ENCODE measurements around the gene SKP1. TPM values are rescaled to one million over a fixed set of nuclear protein-coding genes. Genes with fewer than 3 reads are reported as not detected.
A peak's percentile ranks its signal among the peaks of the same experiment; 100 is the strongest.
"Not testable (repeated sequence)": the region's sequence is repeated elsewhere in the genome, so short reads cannot be mapped to it uniquely, and the experiment has no call there.

The SKP1 gene
- 100 to 1,000 TPM; 284 to 339 TPM for total RNA-seq
- total RNA-seq = 60.1 to 345 reads per million in 2 donors

- DNase-seq (peak; percentile 76 to 87 (median 76)), ATAC-seq (peak; percentile 84)
- Mint-ChIP-seq H3K27me3 (no peaks in the 10 kb centered on the region), H3K4me3 (peak within 1 kb of the TSS; percentile 97), H3K36me3 (ENCODE audit: low read depth) (peaks cover 7% of the 10 kb centered on the region), H3K27ac (peak within 1 kb of the TSS; percentile 96), H3K4me1 (peaks cover 23% of the 10 kb centered on the region)
- H3K9me3 ChIP-seq (ENCODE audit: control insufficient read depth, low read length, poor library complexity, severe bottlenecking) = no peaks in the 10 kb centered on the region
These were observed at the start of gene SKP1 for GRCh38 chr5:134176511-134177368. Gene SKP1, minus strand, starts transcription at chr5:134176950. Its CDS starts 2,928 bp downstream, at chr5:134174022.

GRCh38 chr5:134225780-134226440 is 49.2 kb upstream of the SKP1 start, which contains the start of gene PPP2CA:
Gene PPP2CA, minus strand, starts transcription at chr5:134226073. Its CDS starts 212 bp downstream, at chr5:134225861.
- H3K36me3 Mint-ChIP-seq (ENCODE audit: low read depth) = peaks cover 10% of the 10 kb centered on the region
- no peaks in the 10 kb centered on the region for H3K9me3 ChIP-seq (ENCODE audit: control insufficient read depth, low read length, poor library complexity, severe bottlenecking)
- H3K4me3 Mint-ChIP-seq = peak within 1 kb of the TSS; percentile 99
- DNase-seq = peak; percentile 98 to 99 (median 98)
- peak; percentile 74 for ATAC-seq
- H3K4me1 Mint-ChIP-seq = peaks cover 34% of the 10 kb centered on the region
- H3K27ac Mint-ChIP-seq = peak within 1 kb of the TSS; percentile 99
- no peaks in the 10 kb centered on the region for H3K27me3 Mint-ChIP-seq

- Mint-ChIP-seq H3K27ac (peak overlapping the region; percentile 99), H3K4me1 (peaks cover 41% of the 10 kb centered on the region), H3K27me3 (no peaks in the 10 kb centered on the region), H3K4me3 (peak overlapping the region; percentile 99), H3K36me3 (ENCODE audit: low read depth) (peaks cover 10% of the 10 kb centered on the region)
- DNase-seq (peak; percentile 49 to 66 (median 60)), ATAC-seq (peak; percentile 13)
- no peaks in the 10 kb centered on the region for H3K9me3 ChIP-seq (ENCODE audit: control insufficient read depth, low read length, poor library complexity, severe bottlenecking)
These were observed 48.4 kb upstream of the SKP1 start for GRCh38 chr5:134224888-134225779.

- no peak for DNase-seq
- peaks cover 52% of the 10 kb centered on the region for H3K4me1 Mint-ChIP-seq
- peaks cover 10% of the 10 kb centered on the region for H3K36me3 Mint-ChIP-seq (ENCODE audit: low read depth)
- H3K27me3 Mint-ChIP-seq = no peaks in the 10 kb centered on the region
- peak overlapping the region; percentile 99 for H3K27ac Mint-ChIP-seq
- no peaks in the 10 kb centered on the region for H3K9me3 ChIP-seq (ENCODE audit: control insufficient read depth, low read length, poor library complexity, severe bottlenecking)
- no peak for ATAC-seq
- peak overlapping the region; percentile 99 for H3K4me3 Mint-ChIP-seq
These were observed 46.9 kb upstream of the SKP1 start for GRCh38 chr5:134223406-134224248.

GRCh38 chr5:134221690-134222089 is 44.9 kb upstream of the SKP1 start:
- H3K36me3 Mint-ChIP-seq (ENCODE audit: low read depth); H3K27me3 Mint-ChIP-seq; H3K9me3 ChIP-seq (ENCODE audit: control insufficient read depth, low read length, poor library complexity, severe bottlenecking); ATAC-seq; DNase-seq: not testable (repeated sequence)
- H3K4me1 Mint-ChIP-seq = peaks cover 50% of the 10 kb centered on the region
- peak overlapping the region; percentile 66 for H3K4me3 Mint-ChIP-seq
- H3K27ac Mint-ChIP-seq = peak overlapping the region; percentile 70

DNA sequence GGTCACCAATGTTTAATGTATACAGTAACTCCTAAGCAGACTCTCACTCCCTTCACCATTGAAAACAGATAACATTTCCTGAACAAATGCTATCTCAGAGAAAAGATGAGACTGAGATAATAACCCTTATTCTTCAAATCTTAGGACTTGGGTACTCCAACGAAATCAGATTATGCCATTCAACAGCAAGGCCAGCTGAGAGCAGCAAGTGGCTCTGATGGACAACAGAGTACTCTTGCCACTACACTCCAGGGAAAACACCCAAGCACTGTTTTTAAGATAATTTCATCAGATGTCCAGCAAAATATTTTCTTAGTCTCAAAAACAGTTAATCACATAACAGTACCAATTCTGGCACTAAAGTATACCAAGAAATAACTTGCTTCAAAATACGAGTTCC is 39.0 kb upstream of the SKP1 start:
- Mint-ChIP-seq H3K36me3 (ENCODE audit: low read depth) (no peaks in the 10 kb centered on the region), H3K4me3 (no peak overlapping the region), H3K4me1 (peaks cover 45% of the 10 kb centered on the region), H3K27ac (no peak overlapping the region), H3K27me3 (no peaks in the 10 kb centered on the region)
- no peaks in the 10 kb centered on the region for H3K9me3 ChIP-seq (ENCODE audit: control insufficient read depth, low read length, poor library complexity, severe bottlenecking)
- DNase-seq (no peak), ATAC-seq (no peak)

DNA sequence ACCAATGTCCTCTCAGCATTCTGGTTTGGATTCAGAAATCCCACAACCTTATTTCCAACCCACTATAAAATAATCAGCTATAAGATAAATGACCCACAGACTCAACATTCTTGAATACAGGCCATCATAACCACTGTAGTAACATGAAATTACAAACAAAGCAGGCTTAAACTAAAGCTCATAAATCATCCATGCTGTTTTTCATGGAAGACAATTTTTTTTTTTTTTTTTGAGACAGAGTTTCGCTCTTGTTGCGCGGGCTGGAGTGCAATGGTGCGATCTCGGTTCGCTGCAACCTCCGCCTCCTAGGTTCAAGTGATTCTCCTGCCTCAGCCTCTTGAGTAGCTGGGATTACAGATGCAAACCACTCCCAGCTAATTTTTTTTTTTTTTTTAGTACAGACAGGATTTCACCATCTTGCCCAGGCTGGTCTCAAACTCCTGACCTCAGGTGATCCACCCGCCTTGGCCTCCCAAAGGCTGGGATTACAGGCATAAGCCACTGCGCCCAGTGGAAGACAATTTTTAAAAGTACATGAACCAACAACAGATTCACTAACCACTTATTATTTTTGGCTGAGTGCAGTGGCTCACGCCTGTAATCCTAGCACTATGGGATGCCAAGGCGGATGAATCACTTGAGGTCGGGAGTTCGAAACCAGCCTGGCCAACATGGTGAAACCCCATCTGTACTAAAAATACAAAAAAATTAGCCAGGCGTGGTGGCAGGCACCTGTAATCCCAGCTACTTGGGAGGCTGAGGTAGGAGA is 34.7 kb upstream of the SKP1 start:
- H3K9me3 ChIP-seq (ENCODE audit: control insufficient read depth, low read length, poor library complexity, severe bottlenecking); ATAC-seq; DNase-seq; H3K4me3 Mint-ChIP-seq; H3K27ac Mint-ChIP-seq; H3K27me3 Mint-ChIP-seq; H3K36me3 Mint-ChIP-seq (ENCODE audit: low read depth): not testable (repeated sequence)
- peaks cover 33% of the 10 kb centered on the region for H3K4me1 Mint-ChIP-seq

DNA sequence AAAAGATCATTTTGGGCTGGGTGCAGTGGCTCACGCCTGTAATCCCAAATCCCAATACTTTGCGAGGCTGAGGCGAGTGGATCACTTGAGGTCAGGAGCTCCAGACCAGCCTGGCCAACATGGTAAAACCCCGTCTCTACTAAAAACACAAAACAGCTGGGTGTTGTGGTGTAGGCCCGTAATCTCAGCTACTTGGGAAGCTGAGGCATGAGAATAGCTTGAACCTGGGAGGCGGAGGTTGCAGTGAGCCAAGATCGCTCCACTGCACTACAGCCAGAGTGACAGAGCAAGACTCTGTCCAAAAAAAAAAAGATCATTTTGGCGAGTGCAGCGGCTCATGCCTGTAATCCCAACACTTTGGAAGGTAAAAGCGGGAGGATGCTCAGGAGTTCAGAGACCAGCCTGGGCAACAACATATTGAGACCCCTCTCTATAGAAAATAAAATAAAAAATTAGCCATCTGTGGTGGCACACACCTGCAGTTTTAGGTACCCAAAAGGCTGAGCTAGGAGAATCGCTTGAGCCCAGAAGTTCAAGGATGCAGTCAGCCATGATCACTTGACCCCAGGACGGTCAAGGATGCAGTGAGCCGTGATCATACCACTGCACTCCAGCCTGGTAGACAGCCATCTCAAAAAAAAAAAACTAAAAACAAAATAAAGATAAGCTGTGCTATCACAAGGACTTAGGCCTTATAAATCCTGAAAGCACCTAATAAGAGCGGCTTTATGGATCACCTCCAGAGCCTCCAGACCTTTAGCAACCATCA is 32.9 kb upstream of the SKP1 start:
- H3K36me3 Mint-ChIP-seq (ENCODE audit: low read depth) = no peaks in the 10 kb centered on the region
- H3K27me3 Mint-ChIP-seq = no peaks in the 10 kb centered on the region
- H3K4me3 Mint-ChIP-seq = peak overlapping the region; percentile 36
- H3K4me1 Mint-ChIP-seq = peaks cover 29% of the 10 kb centered on the region
- no peaks in the 10 kb centered on the region for H3K9me3 ChIP-seq (ENCODE audit: control insufficient read depth, low read length, poor library complexity, severe bottlenecking)
- DNase-seq (no peak), ATAC-seq (no peak)
- no peak overlapping the region for H3K27ac Mint-ChIP-seq

GRCh38 chr5:134207696-134208095 is 30.9 kb upstream of the SKP1 start:
- H3K9me3 ChIP-seq (ENCODE audit: control insufficient read depth, low read length, poor library complexity, severe bottlenecking) = no peaks in the 10 kb centered on the region
- no peak for ATAC-seq
- H3K36me3 Mint-ChIP-seq (ENCODE audit: low read depth) = peaks cover 3% of the 10 kb centered on the region
- DNase-seq = no peak
- H3K27me3 Mint-ChIP-seq = no peaks in the 10 kb centered on the region
- H3K4me1 Mint-ChIP-seq = peaks cover 23% of the 10 kb centered on the region
- H3K27ac Mint-ChIP-seq = peak overlapping the region; percentile 3
- H3K4me3 Mint-ChIP-seq = no peak overlapping the region

- peaks cover 23% of the 10 kb centered on the region for H3K4me1 Mint-ChIP-seq
- H3K4me3 Mint-ChIP-seq = no peak overlapping the region
- no peaks in the 10 kb centered on the region for H3K27me3 Mint-ChIP-seq
- H3K27ac Mint-ChIP-seq = no peak overlapping the region
- no peaks in the 10 kb centered on the region for H3K9me3 ChIP-seq (ENCODE audit: control insufficient read depth, low read length, poor library complexity, severe bottlenecking)
- peaks cover 9% of the 10 kb centered on the region for H3K36me3 Mint-ChIP-seq (ENCODE audit: low read depth)
- DNase-seq (no peak), ATAC-seq (no peak)
These were observed 29.9 kb upstream of the SKP1 start for GRCh38 chr5:134206627-134207160.

GRCh38 chr5:134204575-134204974 is 27.8 kb upstream of the SKP1 start:
- H3K4me3 Mint-ChIP-seq = no peak overlapping the region
- no peaks in the 10 kb centered on the region for H3K9me3 ChIP-seq (ENCODE audit: control insufficient read depth, low read length, poor library complexity, severe bottlenecking)
- no peaks in the 10 kb centered on the region for H3K27me3 Mint-ChIP-seq
- H3K36me3 Mint-ChIP-seq (ENCODE audit: low read depth) = peaks cover 13% of the 10 kb centered on the region
- ATAC-seq (no peak), DNase-seq (no peak)
- peaks cover 26% of the 10 kb centered on the region for H3K4me1 Mint-ChIP-seq
- H3K27ac Mint-ChIP-seq = peak overlapping the region; percentile 65
